ENCODE measurements around the gene GLI3.

The GLI3 gene

GRCh38 chr7:41992881-41993867 is 243.8 kb downstream of the GLI3 start:
- Histone ChIP-seq H3K27me3 (replicated peaks; ENCODE audit: insufficient read depth, low read length) (no peaks in the 10 kb centered on the region), H3K36me3 (replicated peaks; ENCODE audit: insufficient read depth, low read length) (no peaks in the 10 kb centered on the region), H3K4me3 (ENCODE audit: low read length) (no peak overlapping the region), H2AFZ (ENCODE audit: low read length) (no peak overlapping the region), H3K4me2 (ENCODE audit: low read depth, low read length) (no peak overlapping the region), H4K20me1 (ENCODE audit: insufficient read depth, low read length) (no peaks in the 10 kb centered on the region), H3K9me3 (replicated peaks; ENCODE audit: insufficient read depth, low read length) (no peaks in the 10 kb centered on the region), H3K4me1 (ENCODE audit: low read length) (peaks cover 4% of the 10 kb centered on the region; the same call in 1 of the 2 replicates), H3K9me2 (replicated peaks; ENCODE audit: insufficient read depth, low read length) (no peaks in the 10 kb centered on the region), H3F3A (ENCODE audit: insufficient read depth, low read length) (no peaks in the 10 kb centered on the region), H3K27ac (ENCODE audit: low read length) (no peak overlapping the region), H3K9ac (ENCODE audit: low read length) (no peak overlapping the region), H3K79me2 (ENCODE audit: low read length) (no peaks in the 10 kb centered on the region)
- DNase-seq, result no peak
- TF ChIP-seq, protein P1, sequence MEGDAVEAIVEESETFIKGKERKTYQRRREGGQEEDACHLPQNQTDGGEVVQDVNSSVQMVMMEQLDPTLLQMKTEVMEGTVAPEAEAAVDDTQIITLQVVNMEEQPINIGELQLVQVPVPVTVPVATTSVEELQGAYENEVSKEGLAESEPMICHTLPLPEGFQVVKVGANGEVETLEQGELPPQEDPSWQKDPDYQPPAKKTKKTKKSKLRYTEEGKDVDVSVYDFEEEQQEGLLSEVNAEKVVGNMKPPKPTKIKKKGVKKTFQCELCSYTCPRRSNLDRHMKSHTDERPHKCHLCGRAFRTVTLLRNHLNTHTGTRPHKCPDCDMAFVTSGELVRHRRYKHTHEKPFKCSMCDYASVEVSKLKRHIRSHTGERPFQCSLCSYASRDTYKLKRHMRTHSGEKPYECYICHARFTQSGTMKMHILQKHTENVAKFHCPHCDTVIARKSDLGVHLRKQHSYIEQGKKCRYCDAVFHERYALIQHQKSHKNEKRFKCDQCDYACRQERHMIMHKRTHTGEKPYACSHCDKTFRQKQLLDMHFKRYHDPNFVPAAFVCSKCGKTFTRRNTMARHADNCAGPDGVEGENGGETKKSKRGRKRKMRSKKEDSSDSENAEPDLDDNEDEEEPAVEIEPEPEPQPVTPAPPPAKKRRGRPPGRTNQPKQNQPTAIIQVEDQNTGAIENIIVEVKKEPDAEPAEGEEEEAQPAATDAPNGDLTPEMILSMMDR (IDR thresholded peaks at IDR 0.05; ENCODE audit: low read length), result no peak
- TF ChIP-seq EZH2 (optimal IDR thresholded peaks at IDR 0.05; ENCODE audit: low read depth, low read length), result no peak
- TF ChIP-seq EZH2phosphoT487 (IDR thresholded peaks at IDR 0.05; ENCODE audit: low read length), result no peak

GRCh38 chr7:41984888-41985287 is 252.1 kb downstream of the GLI3 start:
- Histone ChIP-seq H3K79me2 (ENCODE audit: low read length) (no peaks in the 10 kb centered on the region), H3K9ac (ENCODE audit: low read length) (no peak overlapping the region; the same call in 1 of the 2 replicates), H4K20me1 (ENCODE audit: insufficient read depth, low read length) (no peaks in the 10 kb centered on the region), H3K9me3 (replicated peaks; ENCODE audit: insufficient read depth, low read length) (no peaks in the 10 kb centered on the region), H3K9me2 (replicated peaks; ENCODE audit: insufficient read depth, low read length) (no peaks in the 10 kb centered on the region), H3K4me1 (ENCODE audit: low read length) (peaks cover 30% of the 10 kb centered on the region), H3K27ac (ENCODE audit: low read length) (peak overlapping the region; percentile 66), H3K4me3 (ENCODE audit: low read length) (peak overlapping the region; percentile 10; the same call in 1 of the 2 replicates), H3K27me3 (replicated peaks; ENCODE audit: insufficient read depth, low read length) (no peaks in the 10 kb centered on the region), H3F3A (ENCODE audit: insufficient read depth, low read length) (peaks cover 19% of the 10 kb centered on the region), H3K4me2 (ENCODE audit: low read depth, low read length) (peak overlapping the region; percentile 60), H3K36me3 (replicated peaks; ENCODE audit: insufficient read depth, low read length) (no peaks in the 10 kb centered on the region), H2AFZ (ENCODE audit: low read length) (peak overlapping the region; percentile 29)
- TF ChIP-seq EZH2 (optimal IDR thresholded peaks at IDR 0.05; ENCODE audit: low read depth, low read length), result no peak
- TF ChIP-seq, protein P1 (IDR thresholded peaks at IDR 0.05; ENCODE audit: low read length), result no peak
- no peak for TF ChIP-seq EZH2phosphoT487 (IDR thresholded peaks at IDR 0.05; ENCODE audit: low read length)
- peak; percentile 77 for DNase-seq

GRCh38 chr7:41981046-41982040 is 255.7 kb downstream of the GLI3 start:
- Histone ChIP-seq H3K36me3 (replicated peaks; ENCODE audit: insufficient read depth, low read length) (no peaks in the 10 kb centered on the region), H3K27me3 (replicated peaks; ENCODE audit: insufficient read depth, low read length) (no peaks in the 10 kb centered on the region), H3K27ac (ENCODE audit: low read length) (no peak overlapping the region), H3F3A (ENCODE audit: insufficient read depth, low read length) (peaks cover 19% of the 10 kb centered on the region), H3K9ac (ENCODE audit: low read length) (no peak overlapping the region), H2AFZ (ENCODE audit: low read length) (no peak overlapping the region), H3K79me2 (ENCODE audit: low read length) (no peaks in the 10 kb centered on the region), H3K4me2 (ENCODE audit: low read depth, low read length) (no peak overlapping the region), H3K9me3 (replicated peaks; ENCODE audit: insufficient read depth, low read length) (no peaks in the 10 kb centered on the region), H3K4me3 (ENCODE audit: low read length) (no peak overlapping the region), H3K4me1 (ENCODE audit: low read length) (peaks cover 30% of the 10 kb centered on the region), H3K9me2 (replicated peaks; ENCODE audit: insufficient read depth, low read length) (no peaks in the 10 kb centered on the region), H4K20me1 (ENCODE audit: insufficient read depth, low read length) (no peaks in the 10 kb centered on the region)
- no peak for DNase-seq
- no peak for TF ChIP-seq EZH2phosphoT487 (IDR thresholded peaks at IDR 0.05; ENCODE audit: low read length)
- TF ChIP-seq EZH2 (optimal IDR thresholded peaks at IDR 0.05; ENCODE audit: low read depth, low read length), result no peak
- TF ChIP-seq, protein P1 (IDR thresholded peaks at IDR 0.05; ENCODE audit: low read length), result no peak
